HFF-Myc (cell line): ENCODE data around the gene ETV6.

Source experiments
- DNase-seq: peaks from one replicate; pipeline ENCODE4 v3.0.0-alpha.2; 2011; ENCODE audit warnings: low read depth; ENCODE audit errors: extremely low read depth
- H3K4me3 ChIP-seq: replicated peaks from 2 replicates; pipeline ENCODE4 v1.5.1; 2011; ENCODE audit warnings: low read depth, mild to moderate bottlenecking, control low read depth, low read length
- CTCF ChIP-seq: IDR thresholded peaks from 2 replicates; pipeline ENCODE4 v1.5.1; 2012; ENCODE audit warnings: mild to moderate bottlenecking, low read depth, low read length, control low read depth; ENCODE audit errors: missing control alignments

Gene ETV6

GRCh38 chr12:11916113-11916512 is 266.6 kb downstream of the ETV6 start:
- no peak for TF ChIP-seq CTCF
- no peak overlapping the region for H3K4me3 ChIP-seq
- DNase-seq, result no peak

- H3K4me3 ChIP-seq, result no peak overlapping the region
- no peak for TF ChIP-seq CTCF
- no peak for DNase-seq
Measured at GRCh38 chr12:11916771-11917170, 267.3 kb downstream of the ETV6 start.

GRCh38 chr12:11917501-11917900 is 268.0 kb downstream of the ETV6 start:
- H3K4me3 ChIP-seq, result no peak overlapping the region
- DNase-seq, result no peak
- TF ChIP-seq CTCF, result no peak

- DNase-seq, result no peak
- no peak overlapping the region for H3K4me3 ChIP-seq
- TF ChIP-seq CTCF, result no peak
Measured at GRCh38 chr12:11920231-11920630, 270.8 kb downstream of the ETV6 start.

- H3K4me3 ChIP-seq, result no peak overlapping the region
- no peak for DNase-seq
- no peak for TF ChIP-seq CTCF
Measured at GRCh38 chr12:11922361-11922760, 272.9 kb downstream of the ETV6 start.

- no peak for TF ChIP-seq CTCF
- no peak overlapping the region for H3K4me3 ChIP-seq
- DNase-seq, result no peak
Measured at GRCh38 chr12:11923067-11923466, 273.6 kb downstream of the ETV6 start.

GRCh38 chr12:11927286-11927935 is 277.9 kb downstream of the ETV6 start:
- no peak for DNase-seq
- H3K4me3 ChIP-seq, result no peak overlapping the region
- TF ChIP-seq CTCF, result no peak
